GM04503 (cell line): Measurements from ENCODE around the gene MON1B.
"Not testable (repeated sequence)": the region's sequence is repeated elsewhere in the genome, so short reads cannot be mapped to it uniquely, and the experiment has no call there.

Experiments used
- DNase-seq: peaks from one replicate; pipeline ENCODE4 v3.0.0-alpha.2; 2012; ENCODE audit warnings: low read depth

The MON1B gene

GRCh38 chr16:77190478-77191258 is at the start of gene MON1B:
MON1B (plus strand) TSS chr16:77191190; CDS start chr16:77191486, 296 bp downstream.
- DNase-seq, result peak; percentile 91

GRCh38 chr16:77143364-77143763 is 47.6 kb upstream of the MON1B start:
- no peak for DNase-seq

GRCh38 chr16:77148121-77148520 is 42.9 kb upstream of the MON1B start:
- DNase-seq, result no peak

- DNase-seq, result no peak
Measured at GRCh38 chr16:77157346-77158058, 33.5 kb upstream of the MON1B start.

DNA sequence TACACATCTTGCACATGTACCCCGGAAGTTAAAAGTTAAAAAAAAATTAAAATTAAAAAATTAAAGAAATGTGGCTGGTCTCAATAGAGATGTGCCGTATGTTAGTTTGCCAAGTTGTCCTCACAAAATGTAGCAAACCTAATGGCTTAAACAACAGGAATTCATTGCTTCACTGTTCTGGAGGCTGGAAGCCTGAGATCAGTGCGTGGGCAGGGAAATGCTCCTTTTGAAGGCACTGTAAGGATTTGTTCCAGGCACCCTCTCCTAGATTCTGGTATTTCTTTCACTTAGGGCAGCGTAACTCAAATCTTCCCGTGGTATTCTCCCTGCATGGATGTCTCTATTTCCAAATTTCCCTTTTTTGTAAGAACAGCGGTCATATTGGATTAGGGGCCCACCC is 32.7 kb upstream of the MON1B start:
- no peak for DNase-seq

DNA sequence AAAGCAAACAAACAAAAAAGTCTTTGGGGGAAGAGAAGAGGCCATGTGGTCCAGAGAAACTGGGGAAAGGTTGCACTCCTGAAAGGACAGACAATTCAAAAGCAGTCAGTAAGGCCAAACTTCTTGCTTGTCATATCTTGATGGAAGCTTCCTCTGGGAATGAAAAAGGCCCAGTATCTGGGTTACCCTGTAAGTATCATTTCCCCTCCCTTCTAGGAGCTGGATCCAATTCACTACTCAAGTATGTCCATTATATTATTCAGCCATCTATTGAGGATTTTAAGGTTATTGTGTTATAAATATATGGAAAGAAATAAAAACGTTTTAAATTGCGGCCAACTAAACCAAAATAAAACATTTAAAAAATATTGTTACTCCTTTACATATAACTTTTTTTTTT is 26.0 kb upstream of the MON1B start:
- DNase-seq, result no peak

DNA sequence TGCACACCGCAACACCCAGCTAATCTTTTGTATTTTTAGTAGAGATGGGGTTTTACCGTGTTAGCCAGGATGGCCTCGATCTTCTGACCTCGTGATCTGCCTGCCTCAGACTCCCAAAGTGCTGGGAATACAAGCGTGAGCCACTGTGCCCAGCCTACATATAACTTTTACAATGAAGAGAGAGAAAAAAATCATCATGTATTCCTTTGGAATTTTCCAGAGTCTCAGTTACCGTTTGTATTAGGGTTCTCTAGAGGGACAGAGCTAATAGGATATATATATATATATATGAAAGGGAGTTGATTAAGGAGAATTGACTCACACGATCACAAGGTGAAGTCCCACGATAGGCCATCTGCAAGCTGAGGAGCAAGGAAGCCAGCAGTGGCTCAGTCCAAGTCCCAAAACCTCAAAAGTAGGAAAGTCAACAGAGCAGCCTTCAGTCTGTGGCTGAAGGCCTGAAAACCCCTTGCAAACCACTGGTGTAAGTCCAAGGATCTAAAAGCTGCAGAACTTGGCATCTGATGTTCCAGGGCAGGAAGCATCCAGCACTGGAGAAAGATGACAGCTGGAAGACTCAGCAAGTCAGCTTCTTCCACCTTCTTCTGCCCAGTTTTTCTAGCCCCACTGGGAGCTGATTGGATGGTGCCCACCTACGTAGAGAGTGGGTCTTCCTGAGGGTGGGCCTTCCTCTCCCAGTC is 25.3 kb upstream of the MON1B start:
- not testable (repeated sequence) for DNase-seq

DNA sequence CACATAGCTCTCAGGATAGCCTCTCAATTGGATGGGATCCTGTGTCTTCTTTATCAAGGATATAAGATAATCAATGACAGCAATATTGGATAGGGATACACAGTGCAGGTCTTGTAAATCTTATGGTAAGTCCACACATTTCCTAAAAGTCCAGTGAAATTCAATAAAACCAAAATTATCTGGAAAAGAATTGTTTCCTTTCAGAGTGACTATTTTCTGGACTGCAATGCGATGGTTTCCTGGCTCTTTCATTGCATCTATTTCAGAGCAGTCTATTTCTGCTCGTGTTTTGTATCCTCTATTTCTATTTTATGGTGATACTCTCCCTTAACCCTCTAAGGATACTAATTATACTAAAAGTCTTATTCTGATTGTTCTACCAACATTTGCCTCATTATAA is 24.3 kb upstream of the MON1B start:
- DNase-seq, result no peak

DNA sequence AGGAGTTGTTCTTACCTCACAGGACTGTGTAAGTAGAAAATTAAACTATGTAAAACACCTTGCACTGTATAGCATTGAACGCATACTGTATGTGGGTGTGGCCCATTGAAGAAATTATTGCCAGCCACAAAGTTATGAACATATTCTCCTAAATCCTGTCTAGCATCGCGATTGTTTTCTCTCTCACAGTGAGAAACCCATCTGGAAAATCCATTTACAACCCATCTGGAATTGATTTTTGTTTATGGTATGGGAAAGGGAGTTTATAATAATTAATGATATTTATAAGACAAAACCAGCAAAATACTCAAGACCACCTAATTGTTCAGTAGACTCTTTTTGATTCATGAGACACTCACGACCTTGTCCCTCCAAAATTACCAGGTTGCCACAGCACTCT is 22.1 kb upstream of the MON1B start:
- no peak for DNase-seq

DNA sequence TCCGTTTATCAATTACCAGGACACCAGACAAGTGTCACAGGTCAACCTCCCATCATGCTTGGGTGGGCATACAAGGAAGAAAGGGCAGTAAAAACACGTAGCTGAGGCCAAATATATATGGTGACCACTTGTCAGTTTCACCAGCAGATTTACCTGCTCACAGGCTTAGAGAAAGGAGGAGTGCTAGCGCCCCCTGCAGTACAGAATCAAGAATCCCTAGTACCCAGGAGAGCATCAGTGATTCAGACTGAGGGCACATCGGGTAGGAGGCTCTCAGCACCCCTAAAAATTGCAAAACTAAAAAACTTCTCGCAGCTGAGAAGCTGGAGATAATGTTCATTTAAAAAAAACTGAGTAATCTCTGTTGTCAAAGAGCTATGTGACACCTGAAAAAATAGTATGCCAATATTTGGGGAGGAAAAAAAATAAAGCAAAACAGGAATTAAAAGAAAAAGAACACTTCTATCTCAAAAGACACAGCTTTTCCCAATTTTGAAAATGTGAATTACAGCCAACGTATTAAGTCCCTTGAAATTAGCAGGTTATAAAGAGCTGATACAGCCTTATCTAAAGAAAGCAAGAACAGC is 21.2 kb upstream of the MON1B start:
- no peak for DNase-seq

DNA sequence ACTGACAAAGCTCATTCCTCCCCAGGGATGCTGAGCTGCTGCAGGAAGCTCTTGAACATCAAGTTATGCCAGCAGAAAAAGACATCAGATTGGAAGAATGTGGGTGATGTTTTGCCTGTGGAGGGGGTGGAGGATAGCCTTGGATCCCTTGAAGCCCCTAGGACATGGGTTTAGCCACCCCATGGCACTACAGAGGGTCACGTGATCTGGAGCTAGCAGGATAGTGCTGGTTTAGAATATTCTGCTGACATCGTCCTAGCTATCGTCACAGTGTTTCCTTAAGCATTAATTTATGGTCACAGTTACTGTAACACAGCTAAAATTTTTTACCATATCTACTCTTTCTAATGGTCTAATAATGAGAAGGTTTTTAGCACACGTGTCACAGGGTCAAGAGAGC is 20.2 kb upstream of the MON1B start:
- no peak for DNase-seq

- DNase-seq, result no peak
Measured at GRCh38 chr16:77171745-77172635, 19.0 kb upstream of the MON1B start.

DNA sequence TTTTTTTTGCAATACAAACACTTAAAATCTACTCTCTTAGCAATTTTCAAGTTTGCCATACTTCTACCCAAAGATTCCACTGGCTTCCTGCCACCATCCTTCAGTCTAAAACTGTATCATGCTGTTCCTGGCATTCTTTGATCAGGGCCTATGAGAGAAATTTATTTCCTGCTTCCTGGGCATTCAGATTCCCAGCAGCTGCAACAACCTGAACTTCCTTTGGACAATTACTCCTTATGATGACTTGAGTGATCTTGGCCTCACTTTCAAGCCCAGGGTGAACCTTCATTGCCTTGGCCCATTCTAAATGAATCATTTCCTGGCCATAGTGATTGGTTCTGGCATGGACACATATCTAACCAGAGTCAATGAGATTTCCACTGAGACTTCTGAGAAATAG is 18.0 kb upstream of the MON1B start:
- no peak for DNase-seq

- DNase-seq, result no peak
Measured at GRCh38 chr16:77183137-77183536, 7.9 kb upstream of the MON1B start.

DNA sequence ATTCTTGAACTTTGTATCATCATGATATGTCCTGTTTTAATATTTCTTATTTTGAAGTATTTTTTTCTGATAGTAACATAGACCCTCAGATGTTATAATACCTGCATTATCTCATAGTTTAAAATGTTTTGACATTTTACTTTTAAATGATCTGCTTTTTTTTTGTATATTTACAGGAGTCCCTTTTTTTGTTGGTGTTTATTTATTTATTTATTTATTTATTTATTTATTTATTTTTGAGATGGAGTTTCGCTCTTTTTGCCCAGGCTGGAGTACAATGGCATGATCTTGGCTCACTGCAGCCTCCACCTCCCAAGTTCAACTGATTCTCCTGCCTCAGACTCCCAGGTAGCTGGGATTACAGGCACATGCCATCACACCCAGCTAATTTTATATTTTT is 4.7 kb upstream of the MON1B start:
- DNase-seq, result not testable (repeated sequence)

GRCh38 chr16:77190190-77190477 is 856 bp upstream of the MON1B start:
- no peak for DNase-seq

- no peak for DNase-seq
Measured at GRCh38 chr16:77191259-77191969, 424 bp downstream of the MON1B start.

GRCh38 chr16:77193377-77193776 is 2.4 kb downstream of the MON1B start:
- DNase-seq, result no peak

DNA sequence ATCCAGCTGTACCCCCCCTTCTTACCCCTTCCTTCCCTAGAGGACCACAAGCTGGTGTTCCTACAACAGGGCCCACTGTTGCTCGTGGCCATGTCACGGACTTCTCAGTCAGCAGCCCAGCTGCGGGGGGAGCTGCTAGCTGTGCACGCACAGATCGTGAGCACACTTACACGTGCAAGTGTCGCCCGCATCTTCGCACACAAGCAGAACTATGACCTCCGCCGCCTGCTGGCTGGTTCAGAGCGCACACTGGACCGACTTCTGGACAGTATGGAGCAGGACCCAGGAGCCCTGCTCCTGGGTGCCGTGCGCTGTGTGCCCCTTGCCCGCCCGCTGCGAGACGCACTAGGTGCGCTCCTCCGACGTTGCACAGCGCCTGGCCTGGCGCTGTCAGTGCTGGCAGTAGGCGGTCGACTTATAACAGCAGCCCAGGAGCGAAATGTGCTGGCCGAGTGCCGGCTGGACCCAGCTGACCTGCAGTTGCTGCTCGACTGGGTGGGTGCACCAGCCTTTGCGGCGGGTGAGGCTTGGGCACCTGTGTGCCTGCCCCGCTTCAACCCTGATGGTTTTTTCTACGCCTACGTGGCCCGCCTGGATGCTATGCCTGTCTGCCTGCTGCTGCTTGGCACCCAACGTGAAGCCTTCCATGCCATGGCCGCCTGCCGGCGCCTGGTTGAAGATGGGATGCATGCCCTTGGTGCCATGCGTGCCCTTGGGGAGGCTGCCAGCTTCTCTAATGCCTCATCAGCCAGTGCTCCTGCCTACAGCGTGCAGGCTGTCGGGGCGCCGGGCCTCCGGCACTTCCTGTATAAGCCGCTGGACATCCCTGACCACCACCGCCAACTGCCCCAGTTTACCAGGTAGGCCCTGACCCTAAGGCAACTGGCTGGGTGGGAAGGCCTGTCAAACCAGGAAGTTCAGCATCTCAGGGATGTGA is 3.6 kb downstream of the MON1B start:
- no peak for DNase-seq

DNA sequence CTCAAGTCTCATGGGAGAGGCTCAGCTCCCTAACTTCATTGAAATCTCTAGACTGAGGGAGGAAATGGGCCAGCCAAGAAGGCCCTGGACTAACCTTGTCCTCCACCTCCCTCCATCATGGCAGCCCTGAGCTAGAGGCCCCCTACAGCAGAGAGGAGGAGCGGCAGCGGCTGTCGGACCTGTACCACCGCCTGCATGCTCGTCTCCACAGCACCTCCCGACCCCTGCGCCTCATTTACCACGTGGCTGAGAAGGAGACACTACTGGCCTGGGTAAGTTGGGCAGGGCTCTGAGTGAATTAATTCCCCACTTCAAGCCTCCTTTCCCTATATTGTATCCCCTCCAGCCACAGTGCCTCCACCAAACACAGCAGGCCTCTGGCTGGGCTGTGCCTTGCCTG is 4.4 kb downstream of the MON1B start:
- DNase-seq, result no peak
